ENCODE measurements around the gene TMBIM1.

TMBIM1 gene

DNA sequence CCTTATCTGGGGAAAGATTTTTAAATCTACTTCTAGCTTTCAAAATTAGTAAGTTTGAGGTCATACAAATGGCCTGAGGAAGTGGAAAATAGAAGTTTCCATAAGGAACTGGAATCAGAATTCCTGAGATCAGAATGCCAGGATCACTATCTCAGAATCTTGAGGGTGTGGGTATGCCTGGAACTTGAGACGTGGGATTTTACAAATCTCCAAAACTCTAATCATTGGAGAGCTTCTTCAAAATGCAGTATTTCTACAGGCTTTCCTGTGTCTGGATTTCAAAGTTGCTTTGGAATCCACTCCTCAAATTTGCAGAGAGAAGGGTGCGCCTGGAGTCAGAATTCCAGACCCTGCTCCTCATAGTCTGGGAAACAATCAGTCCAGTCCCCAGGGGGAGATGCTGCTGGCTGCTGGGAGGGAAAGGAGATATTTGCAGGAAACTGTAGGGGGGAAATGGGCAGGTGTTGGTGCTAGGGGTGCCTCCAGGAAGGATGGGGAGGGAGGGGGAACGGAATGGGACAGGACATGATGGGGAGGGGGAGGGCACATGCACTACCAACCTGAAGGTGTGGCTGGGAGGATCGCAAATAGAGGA lies 33.4 kb upstream of the TMBIM1 start:
- no peaks in the 10 kb centered on the region for H3K9me2 ChIP-seq (replicated peaks; ENCODE audit: control insufficient read depth, low read length)
- H3K27ac ChIP-seq (ENCODE audit: low read depth, low read length) = no peak overlapping the region
- H3F3A ChIP-seq (ENCODE audit: control insufficient read depth, insufficient read depth) = peaks cover 4% of the 10 kb centered on the region
- H3K4me2 ChIP-seq (ENCODE audit: low read length) = no peak overlapping the region
- H4K20me1 ChIP-seq (ENCODE audit: control insufficient read depth, insufficient read depth, low read depth, low read length) = no peaks in the 10 kb centered on the region
- no peak for TF ChIP-seq EZH2phosphoT487 (IDR thresholded peaks at IDR 0.05; ENCODE audit: borderline replicate concordance, low read length)
- TF ChIP-seq, protein P1, sequence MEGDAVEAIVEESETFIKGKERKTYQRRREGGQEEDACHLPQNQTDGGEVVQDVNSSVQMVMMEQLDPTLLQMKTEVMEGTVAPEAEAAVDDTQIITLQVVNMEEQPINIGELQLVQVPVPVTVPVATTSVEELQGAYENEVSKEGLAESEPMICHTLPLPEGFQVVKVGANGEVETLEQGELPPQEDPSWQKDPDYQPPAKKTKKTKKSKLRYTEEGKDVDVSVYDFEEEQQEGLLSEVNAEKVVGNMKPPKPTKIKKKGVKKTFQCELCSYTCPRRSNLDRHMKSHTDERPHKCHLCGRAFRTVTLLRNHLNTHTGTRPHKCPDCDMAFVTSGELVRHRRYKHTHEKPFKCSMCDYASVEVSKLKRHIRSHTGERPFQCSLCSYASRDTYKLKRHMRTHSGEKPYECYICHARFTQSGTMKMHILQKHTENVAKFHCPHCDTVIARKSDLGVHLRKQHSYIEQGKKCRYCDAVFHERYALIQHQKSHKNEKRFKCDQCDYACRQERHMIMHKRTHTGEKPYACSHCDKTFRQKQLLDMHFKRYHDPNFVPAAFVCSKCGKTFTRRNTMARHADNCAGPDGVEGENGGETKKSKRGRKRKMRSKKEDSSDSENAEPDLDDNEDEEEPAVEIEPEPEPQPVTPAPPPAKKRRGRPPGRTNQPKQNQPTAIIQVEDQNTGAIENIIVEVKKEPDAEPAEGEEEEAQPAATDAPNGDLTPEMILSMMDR (IDR thresholded peaks at IDR 0.05; ENCODE audit: low read depth, low read length, poor library complexity, severe bottlenecking) = no peak
- peaks cover 8% of the 10 kb centered on the region; the same call in 1 of the 2 replicates for H3K27me3 ChIP-seq (ENCODE audit: control insufficient read depth, low read length)
- no peaks in the 10 kb centered on the region for H3K36me3 ChIP-seq (ENCODE audit: control insufficient read depth, low read length)
- no peak overlapping the region for H3K4me3 ChIP-seq (ENCODE audit: low read length)
- H3K9me3 ChIP-seq (ENCODE audit: control insufficient read depth, insufficient read depth, low read length) = no peaks in the 10 kb centered on the region
- H3K79me2 ChIP-seq (ENCODE audit: control insufficient read depth, low read length) = no peaks in the 10 kb centered on the region
- peaks cover 49% of the 10 kb centered on the region for H3K4me1 ChIP-seq (ENCODE audit: control insufficient read depth, low read length)

DNA sequence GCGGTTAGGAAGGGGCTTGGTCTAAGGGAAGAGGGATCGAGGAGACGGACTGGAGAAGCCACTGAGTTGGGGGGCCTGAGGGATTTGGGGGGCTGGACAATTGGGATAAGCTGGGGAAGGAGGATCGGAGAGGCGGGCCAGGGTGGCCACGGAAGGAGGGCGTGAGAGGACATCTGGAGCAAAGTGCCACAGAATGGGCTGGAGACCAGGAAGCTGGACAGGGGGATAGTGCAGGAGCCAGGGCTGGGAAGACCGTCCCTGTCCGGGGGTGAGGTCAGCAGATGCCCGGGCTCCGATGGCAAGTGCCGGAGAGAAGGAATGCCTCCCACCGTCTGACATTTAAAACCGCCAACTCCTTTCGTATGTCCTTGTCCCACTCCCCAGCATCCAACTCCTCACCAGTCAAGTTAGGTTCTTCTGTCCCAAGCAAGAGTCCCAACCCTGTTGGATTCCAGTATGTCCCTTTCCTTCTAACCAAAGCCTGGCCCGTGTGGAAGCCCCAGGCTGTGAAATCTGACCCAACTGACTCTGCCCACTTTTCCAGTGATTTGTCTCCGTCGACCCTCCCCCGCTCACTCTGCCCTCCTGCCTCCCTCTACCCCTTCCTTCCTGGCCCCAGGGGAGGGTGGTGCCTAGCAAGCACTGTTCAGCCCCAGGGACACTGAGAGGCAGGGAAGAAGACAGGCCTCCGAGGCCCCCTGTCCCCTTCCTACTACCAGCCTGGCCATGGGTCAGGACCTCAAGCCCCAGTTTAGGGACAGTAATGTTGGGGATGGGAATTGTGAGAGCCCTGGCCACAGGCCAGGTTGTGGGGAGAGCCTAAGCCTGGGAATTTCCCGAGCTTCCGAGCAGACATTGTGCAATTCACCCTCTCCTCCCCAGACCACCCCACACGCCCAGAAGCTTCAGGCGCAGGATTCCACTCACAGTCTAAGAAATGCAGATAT lies 31.5 kb upstream of the TMBIM1 start:
- Histone ChIP-seq H3K27ac (ENCODE audit: low read depth, low read length) (no peak overlapping the region), H3K36me3 (ENCODE audit: control insufficient read depth, low read length) (no peaks in the 10 kb centered on the region), H3F3A (ENCODE audit: control insufficient read depth, insufficient read depth) (peaks cover 6% of the 10 kb centered on the region), H3K9me2 (replicated peaks; ENCODE audit: control insufficient read depth, low read length) (no peaks in the 10 kb centered on the region), H3K4me1 (ENCODE audit: control insufficient read depth, low read length) (peaks cover 42% of the 10 kb centered on the region), H4K20me1 (ENCODE audit: control insufficient read depth, insufficient read depth, low read depth, low read length) (no peaks in the 10 kb centered on the region), H3K9me3 (ENCODE audit: control insufficient read depth, insufficient read depth, low read length) (no peaks in the 10 kb centered on the region), H3K27me3 (ENCODE audit: control insufficient read depth, low read length) (peaks cover 8% of the 10 kb centered on the region; the same call in 1 of the 2 replicates), H3K79me2 (ENCODE audit: control insufficient read depth, low read length) (no peaks in the 10 kb centered on the region), H3K4me2 (ENCODE audit: low read length) (peak overlapping the region; percentile 63), H3K4me3 (ENCODE audit: low read length) (peak overlapping the region; percentile 73)
- TF ChIP-seq EZH2phosphoT487 (IDR thresholded peaks at IDR 0.05; ENCODE audit: borderline replicate concordance, low read length) = no peak
- TF ChIP-seq, protein P1 (IDR thresholded peaks at IDR 0.05; ENCODE audit: low read depth, low read length, poor library complexity, severe bottlenecking) = no peak

DNA sequence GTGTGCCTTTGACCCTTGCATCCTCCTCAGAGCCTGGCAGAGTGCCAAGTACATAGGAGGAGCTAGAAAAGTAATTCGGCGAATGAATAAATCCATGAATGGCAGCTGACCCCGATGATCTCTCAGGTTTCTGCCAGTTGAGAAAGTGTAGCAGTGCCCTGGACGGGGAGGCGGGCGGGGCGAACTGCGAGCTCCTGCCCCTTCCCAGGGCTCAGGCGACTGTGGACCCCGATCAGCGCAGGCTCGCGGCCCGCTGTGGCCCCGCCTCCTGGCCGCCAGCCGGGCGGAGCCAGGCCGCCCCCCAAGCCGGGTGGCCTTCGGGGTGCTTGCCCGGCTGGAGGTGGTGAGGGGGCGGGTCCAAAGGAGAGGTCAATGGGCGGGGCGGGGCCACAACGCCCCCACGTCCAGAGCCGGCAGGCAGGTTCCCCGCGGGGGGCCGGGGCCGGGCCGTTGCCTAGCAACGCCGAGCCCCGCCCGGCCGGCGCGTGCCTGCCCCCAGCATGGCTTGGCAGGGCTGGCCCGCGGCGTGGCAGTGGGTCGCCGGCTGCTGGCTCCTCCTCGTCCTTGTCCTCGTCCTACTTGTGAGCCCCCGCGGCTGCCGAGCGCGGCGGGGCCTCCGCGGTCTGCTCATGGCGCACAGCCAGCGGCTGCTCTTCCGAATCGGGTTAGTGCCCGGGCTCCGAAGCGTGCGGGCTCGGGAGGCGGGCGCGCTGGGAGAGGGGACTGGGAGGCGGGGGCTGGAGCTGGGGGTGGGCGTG lies 30.6 kb upstream of the TMBIM1 start:
- Histone ChIP-seq H3K9me3 (ENCODE audit: control insufficient read depth, insufficient read depth, low read length) (no peaks in the 10 kb centered on the region), H4K20me1 (ENCODE audit: control insufficient read depth, insufficient read depth, low read depth, low read length) (no peaks in the 10 kb centered on the region), H3K4me3 (ENCODE audit: low read length) (peak overlapping the region; percentile 73), H3K79me2 (ENCODE audit: control insufficient read depth, low read length) (no peaks in the 10 kb centered on the region), H3K27ac (ENCODE audit: low read depth, low read length) (no peak overlapping the region), H3K4me2 (ENCODE audit: low read length) (peak overlapping the region; percentile 63), H3K27me3 (ENCODE audit: control insufficient read depth, low read length) (peaks cover 8% of the 10 kb centered on the region; the same call in 1 of the 2 replicates), H3K9me2 (replicated peaks; ENCODE audit: control insufficient read depth, low read length) (no peaks in the 10 kb centered on the region), H3F3A (ENCODE audit: control insufficient read depth, insufficient read depth) (peaks cover 6% of the 10 kb centered on the region), H3K4me1 (ENCODE audit: control insufficient read depth, low read length) (peaks cover 42% of the 10 kb centered on the region), H3K36me3 (ENCODE audit: control insufficient read depth, low read length) (no peaks in the 10 kb centered on the region)
- no peak for TF ChIP-seq EZH2phosphoT487 (IDR thresholded peaks at IDR 0.05; ENCODE audit: borderline replicate concordance, low read length)
- TF ChIP-seq, protein P1 (IDR thresholded peaks at IDR 0.05; ENCODE audit: low read depth, low read length, poor library complexity, severe bottlenecking) = no peak
